Measurements from ENCODE around the gene AHR. TPM values are rescaled to one million over a fixed set of nuclear protein-coding genes. Genes with fewer than 3 reads are reported as not detected.

The AHR gene
- total RNA-seq, 1 donor from 2014 or later, result 149 TPM

GRCh38 chr7:17305387-17306171 lies 7.1 kb downstream of the AHR start:
- H3K27ac ChIP-seq, result peak overlapping the region in 1 of 2 donors; percentile 52
- no peak for DNase-seq (ENCODE audit: low spot score in 2 of 2)
- intact Hi-C loops (cut with DNase I), result loop anchor here (10.0 kb wide), 1 partner anchor 229 kb away; no protein-coding TSS in a partner anchor
- no peaks in the 10 kb centered on the region for H3K9me3 ChIP-seq
- peak overlapping the region in 1 of 2 donors; percentile 6 for H3K4me3 ChIP-seq
- TF ChIP-seq CTCF (IDR thresholded peaks at IDR 0.05), result no peak
- H3K27me3 ChIP-seq, result no peaks in the 10 kb centered on the region
- peaks cover 10 to 50% of the 10 kb centered on the region in 2 donors for H3K4me1 ChIP-seq
- H3K36me3 ChIP-seq, result peaks cover 2% of the 10 kb centered on the region in 2 donors

- peaks cover 10 to 41% of the 10 kb centered on the region in 2 donors for H3K4me1 ChIP-seq
- intact Hi-C loops (cut with DNase I), result loop anchor here (10.0 kb wide), 1 partner anchor 228 kb away; no protein-coding TSS in a partner anchor
- TF ChIP-seq CTCF (IDR thresholded peaks at IDR 0.05), result no peak
- peak overlapping the region in 1 of 2 donors; percentile 13 for H3K4me3 ChIP-seq
- no peaks in the 10 kb centered on the region for H3K27me3 ChIP-seq
- peaks cover 8 to 12% of the 10 kb centered on the region in 2 donors for H3K36me3 ChIP-seq
- no peaks in the 10 kb centered on the region for H3K9me3 ChIP-seq
- no peak for DNase-seq (ENCODE audit: low spot score in 2 of 2)
- peak overlapping the region in 1 of 2 donors; percentile 56 for H3K27ac ChIP-seq
These were observed 8.5 kb downstream of the AHR start for GRCh38 chr7:17307000-17307399.

- peaks cover 10 to 37% of the 10 kb centered on the region in 2 donors for H3K4me1 ChIP-seq
These were observed 9.1 kb downstream of the AHR start for GRCh38 chr7:17307558-17307957.

GRCh38 chr7:17307969-17308648 lies 9.7 kb downstream of the AHR start:
- intact Hi-C loops (cut with DNase I), result loop anchor here (10.0 kb wide), 1 partner anchor 227 kb away; no protein-coding TSS in a partner anchor
- Histone ChIP-seq H3K4me1 (peaks cover 10 to 37% of the 10 kb centered on the region in 2 donors), H3K27me3 (no peaks in the 10 kb centered on the region), H3K27ac (peak overlapping the region; percentile 44 to 56), H3K36me3 (peaks cover 8 to 17% of the 10 kb centered on the region in 2 donors), H3K4me3 (no peak overlapping the region), H3K9me3 (no peaks in the 10 kb centered on the region)
- TF ChIP-seq CTCF (IDR thresholded peaks at IDR 0.05), result no peak
- DNase-seq (ENCODE audit: low spot score in 2 of 2), result no peak

More at GRCh38 chr7:17307558-17307957, 9.1 kb downstream of the AHR start:
- TF ChIP-seq CTCF (IDR thresholded peaks at IDR 0.05), result no peak
- no peak for DNase-seq (ENCODE audit: low spot score in 2 of 2)
- Histone ChIP-seq H3K27me3 (no peaks in the 10 kb centered on the region), H3K4me3 (peak overlapping the region in 1 of 2 donors; percentile 13), H3K36me3 (peaks cover 8 to 13% of the 10 kb centered on the region in 2 donors), H3K9me3 (no peaks in the 10 kb centered on the region), H3K27ac (peak overlapping the region; percentile 44 to 56)
- intact Hi-C loops (cut with DNase I), result loop anchor here (10.0 kb wide), 1 partner anchor 227 kb away; no protein-coding TSS in a partner anchor

GRCh38 chr7:17311194-17311593 lies 12.7 kb downstream of the AHR start:
- Histone ChIP-seq H3K27ac (no peak overlapping the region), H3K4me1 (peaks cover 0 to 22% of the 10 kb centered on the region in 2 donors), H3K36me3 (peaks cover 8 to 20% of the 10 kb centered on the region in 2 donors), H3K9me3 (no peaks in the 10 kb centered on the region), H3K4me3 (no peak overlapping the region), H3K27me3 (no peaks in the 10 kb centered on the region)
- no peak for DNase-seq (ENCODE audit: low spot score in 2 of 2)
- intact Hi-C loops (cut with DNase I), result no loop called here
- no peak for TF ChIP-seq CTCF (IDR thresholded peaks at IDR 0.05)

Measured in ascending aorta (tissue), 2 donors.